GF-D8 (cell line): ENCODE measurements around the gene CCR2.
A peak's percentile ranks its signal among the peaks of the same experiment; 100 is the strongest.
"Not testable (repeated sequence)": the region's sequence is repeated elsewhere in the genome, so short reads cannot be mapped to it uniquely, and the experiment has no call there.

Experiments
- DNase-seq: peaks from one replicate; lab custom pipeline; 2025; lab: John Stamatoyannopoulos, UW

The CCR2 gene

DNA sequence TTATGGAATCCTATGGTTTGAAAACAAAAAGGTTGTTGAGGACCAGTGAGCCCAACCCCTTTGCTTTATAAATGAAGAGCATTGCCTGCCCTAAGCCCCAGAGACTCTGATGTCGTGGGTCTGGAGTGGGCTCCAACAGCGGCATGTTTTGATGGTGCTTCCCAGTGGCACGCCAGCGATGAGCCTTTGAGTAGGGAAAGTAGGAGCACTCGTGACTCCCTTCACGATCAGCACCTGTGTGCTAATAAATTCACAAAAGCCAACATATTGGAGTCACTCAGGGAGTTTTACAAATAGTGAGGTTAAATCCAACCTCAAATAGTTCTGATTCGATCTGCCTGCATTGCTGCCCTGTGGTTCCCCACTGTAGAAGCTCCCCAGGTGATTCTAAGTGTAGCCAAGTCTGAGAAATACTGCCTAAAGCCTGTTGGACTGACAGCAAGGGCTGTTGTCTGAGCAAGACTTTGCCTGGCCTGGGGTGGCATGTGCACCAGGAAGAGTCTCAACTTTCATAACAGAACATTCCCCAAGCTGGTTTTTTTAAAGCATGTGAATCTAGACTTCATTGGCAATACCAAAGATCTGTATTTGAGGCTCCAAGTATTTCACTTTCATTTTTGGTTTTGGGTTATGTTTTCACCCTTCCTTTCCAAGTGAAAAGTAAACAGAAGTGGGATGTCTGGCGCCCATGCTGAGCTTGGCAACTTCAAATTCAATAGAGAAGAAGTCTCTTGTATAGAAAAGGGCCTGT lies 26.7 kb downstream of the CCR2 start:
- DNase-seq: no peak

DNA sequence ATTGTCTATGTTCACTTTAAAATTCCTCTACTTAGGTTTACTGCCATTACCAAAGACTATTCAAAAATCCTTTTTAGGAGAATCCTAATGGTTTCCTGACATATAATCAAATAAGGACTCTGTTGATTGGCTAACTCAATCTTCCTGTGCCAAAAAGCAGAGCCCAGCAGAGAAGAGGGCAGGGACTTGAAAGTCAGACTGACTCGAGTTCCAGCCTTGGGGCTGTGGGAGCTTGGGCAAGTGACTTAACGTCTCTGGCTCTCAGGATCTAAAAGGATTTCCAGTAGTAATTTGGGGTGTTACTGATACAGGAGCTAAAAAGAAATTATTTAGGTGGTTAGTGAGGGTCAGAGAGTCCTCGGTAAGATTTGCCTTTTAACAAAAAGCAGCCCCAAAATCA lies 27.7 kb downstream of the CCR2 start:
- no peak for DNase-seq

DNA sequence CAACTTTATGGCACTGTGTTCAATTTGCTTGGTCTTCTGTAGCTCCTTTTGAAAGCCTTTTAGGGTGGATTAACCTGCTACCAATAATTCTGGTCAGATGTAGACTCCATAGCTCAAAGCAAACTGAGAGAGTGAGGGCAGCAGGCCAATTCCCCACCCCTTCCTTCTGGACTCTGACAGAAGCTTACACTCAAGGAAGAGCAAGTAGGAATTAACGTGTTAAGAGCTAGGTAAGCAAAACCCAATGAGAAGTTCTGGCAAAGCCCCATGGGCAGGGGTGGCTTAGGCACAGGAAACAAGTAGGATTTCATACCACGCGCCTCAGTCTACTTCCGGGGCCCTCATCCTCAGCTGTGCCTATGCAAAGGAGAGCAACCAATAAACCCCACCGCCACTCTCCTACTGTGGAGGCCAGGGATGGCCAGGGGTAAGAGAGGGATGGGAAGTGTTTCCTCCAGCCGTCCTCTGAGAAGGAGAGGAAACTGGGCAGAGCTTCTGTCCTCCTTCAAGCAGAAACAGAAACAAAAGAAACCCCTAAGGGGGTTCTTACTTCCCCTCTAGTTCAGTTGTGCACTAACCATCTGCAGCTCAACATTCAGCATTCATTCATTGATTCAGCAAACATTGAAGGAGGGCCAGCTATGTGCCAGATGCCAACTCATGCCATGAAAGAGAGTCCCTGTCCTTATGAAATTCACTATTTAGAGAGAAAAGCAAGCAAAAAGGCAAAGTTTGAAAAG lies 29.5 kb downstream of the CCR2 start:
- no peak for DNase-seq

DNA sequence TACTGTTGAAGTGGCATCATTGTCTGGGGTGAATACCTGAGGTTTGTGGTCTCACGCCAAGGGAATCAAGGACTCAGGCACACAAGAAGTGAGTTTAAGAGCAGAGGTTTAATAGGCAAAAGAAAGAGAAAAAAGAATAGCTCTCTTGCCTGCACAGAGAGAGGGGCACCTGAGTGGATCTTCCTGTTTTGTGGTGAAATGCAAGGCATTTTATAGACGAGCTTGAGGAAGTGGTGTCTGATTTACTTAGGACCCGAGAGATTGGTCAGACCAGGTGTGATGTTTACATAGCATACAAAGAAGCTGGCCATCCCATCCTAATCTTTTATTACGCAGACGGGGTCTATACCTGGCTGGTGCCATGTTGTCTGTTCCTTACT lies 30.0 kb downstream of the CCR2 start:
- DNase-seq: peak; percentile 59

DNA sequence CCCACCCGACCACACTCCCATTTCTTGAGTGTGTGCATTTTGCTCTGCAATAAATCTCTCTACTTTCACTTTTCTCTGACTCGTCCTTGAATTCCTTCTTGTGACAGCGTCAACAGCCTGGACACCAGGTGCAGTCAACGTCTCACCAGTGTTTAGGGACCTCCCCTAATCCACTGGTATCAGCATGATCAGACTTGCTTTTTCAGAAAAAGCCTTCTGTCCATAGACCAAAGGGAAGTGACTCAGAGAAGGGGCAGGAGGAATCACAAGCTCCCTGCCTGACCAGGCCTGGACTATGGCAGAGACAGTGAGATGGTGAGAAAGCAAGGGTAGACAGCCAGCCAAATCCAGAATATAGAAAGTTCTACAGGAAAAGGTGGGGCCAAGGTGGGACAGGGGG lies 32.3 kb downstream of the CCR2 start:
- DNase-seq: peak; percentile 49

DNA sequence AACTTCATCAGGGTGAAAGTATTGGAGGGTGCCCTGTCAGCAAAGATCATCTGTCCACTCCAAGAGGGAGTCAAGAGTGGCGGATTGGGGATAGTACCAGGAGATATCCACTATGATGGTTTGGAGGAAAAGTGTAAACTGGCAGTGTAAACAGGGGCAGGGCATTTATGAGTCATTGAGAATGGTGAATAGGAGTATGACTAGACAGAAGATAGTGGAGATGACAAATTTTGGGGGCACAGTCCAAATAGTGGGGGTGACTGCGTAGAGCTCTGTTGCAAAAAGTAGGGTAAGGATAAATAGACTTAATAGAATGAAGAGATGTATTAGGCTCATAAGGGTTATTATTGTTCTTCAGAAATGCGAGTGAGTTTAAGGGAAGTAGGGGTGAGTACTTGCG lies 34.9 kb downstream of the CCR2 start:
- DNase-seq: not testable (repeated sequence)

DNA sequence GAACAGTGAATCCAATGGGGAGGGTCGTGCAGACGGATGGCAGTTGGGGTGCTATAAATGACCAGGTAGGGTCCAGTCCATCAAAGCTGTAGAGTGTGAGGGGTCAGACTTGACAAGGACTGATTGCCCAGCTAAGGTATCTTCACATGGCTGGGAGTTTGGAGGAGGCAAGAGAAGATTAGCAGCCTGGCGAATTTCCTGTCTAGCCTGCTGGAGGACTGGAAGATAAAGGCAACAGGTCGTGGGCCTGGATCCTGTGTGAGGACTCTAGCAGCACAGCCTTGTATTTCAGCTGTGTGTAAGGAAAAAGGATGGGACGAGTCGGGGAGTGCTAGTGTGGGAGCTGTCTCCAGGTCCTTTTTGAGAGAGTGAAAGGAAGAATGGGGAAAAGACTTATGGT lies 35.4 kb downstream of the CCR2 start:
- no peak for DNase-seq

DNA sequence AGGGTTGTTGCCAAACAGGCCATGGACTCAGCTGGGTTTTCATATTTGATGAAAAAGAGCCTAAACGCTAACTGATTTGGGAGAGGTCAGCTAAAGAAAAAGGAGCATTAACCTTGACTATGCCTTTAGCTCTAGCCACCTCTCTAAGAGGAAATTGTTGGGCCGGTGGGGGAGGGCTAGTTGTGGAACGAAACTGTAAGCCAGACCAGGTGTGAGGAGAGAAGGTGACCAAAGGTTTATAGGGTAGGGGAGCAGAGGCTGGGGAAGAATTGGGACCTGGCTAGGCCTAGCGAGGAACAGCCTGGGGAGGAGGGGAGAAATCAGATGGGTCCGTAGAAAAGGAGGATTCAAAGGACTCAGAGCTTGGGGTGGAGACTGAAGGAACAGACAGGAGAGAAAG lies 37.6 kb downstream of the CCR2 start:
- DNase-seq: not testable (repeated sequence)

DNA sequence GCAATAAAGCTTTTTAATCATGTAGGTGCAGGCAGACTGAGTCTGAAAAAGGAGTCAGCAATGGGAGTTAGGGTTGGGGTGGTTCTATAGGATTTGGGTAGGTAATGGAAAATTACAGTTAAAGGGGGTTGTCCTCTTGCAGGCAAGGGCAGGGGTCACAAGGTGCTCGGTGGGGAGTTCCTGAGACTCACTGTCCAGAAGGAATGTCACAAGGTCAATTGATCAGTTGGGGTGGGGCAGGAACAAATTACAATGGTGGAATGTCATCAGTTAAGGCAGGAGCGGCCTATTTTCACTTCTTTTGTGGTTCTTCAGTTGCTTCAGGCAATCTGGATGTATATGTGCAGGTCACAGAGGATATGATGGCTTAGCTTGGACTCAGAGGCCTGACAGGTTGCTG lies 39.1 kb downstream of the CCR2 start:
- no peak for DNase-seq

DNA sequence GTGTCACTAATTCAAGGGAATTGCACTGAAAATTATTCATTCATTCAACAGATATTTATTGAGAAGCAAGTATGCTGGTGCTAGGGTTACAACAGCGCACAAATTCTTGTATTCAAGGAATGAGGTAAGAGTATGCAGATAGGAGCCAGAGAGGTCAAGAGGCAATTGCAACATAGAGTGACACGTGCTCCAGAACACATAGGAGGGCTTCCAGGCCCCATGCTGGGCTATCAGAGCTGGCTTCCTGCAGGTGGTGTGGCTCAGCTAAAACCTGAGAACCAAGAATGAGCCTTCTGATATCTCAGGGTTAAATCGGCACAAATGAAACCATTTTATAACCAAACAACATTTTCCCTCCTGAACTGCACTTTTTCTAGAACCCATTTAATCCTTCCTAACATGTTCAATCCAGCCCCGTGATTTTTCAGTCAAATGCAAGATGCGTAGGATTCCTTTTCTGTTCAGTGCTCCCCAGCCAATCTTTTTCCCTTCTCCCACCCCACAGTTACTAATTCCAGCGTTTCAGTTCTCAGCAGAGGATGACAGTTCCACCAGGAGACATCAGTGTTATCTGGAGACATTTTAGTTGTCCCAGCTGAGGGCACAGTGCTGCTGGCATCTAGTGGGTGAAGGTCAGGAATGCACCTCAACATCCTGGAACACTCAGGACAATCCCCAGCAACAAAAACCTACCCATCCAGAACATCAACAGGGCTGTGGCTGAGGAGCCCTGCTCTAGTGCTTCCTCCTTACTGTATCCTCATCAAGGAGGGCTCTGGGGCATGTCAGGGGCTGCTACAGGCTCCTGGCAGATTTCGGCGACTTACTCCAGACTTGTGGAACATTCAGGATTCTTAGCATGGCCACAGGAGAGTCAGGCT lies 39.9 kb downstream of the CCR2 start:
- DNase-seq: peak; percentile 94

DNA sequence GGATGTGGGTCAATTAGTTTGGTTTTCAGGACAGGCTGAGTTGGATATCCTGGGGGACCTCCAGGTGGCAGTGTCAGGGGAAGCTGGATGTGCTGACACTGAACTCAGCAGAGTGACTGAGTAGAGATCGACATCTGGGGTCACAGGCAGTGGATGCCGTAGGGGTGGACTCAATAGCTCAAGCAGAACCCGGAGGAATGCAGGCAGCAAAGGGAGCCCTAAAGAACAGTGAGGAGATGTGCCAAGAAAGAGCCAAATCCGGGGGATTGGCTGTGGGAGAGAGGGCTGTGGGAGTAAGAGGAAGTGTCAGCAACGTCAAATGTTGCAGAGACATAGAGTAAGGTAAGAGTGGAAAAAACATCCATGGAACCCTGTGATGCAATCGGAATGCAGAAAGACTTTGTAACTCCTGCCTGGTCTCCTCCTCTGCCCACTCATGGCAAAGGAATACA lies 41.3 kb downstream of the CCR2 start:
- peak; percentile 76 for DNase-seq

DNA sequence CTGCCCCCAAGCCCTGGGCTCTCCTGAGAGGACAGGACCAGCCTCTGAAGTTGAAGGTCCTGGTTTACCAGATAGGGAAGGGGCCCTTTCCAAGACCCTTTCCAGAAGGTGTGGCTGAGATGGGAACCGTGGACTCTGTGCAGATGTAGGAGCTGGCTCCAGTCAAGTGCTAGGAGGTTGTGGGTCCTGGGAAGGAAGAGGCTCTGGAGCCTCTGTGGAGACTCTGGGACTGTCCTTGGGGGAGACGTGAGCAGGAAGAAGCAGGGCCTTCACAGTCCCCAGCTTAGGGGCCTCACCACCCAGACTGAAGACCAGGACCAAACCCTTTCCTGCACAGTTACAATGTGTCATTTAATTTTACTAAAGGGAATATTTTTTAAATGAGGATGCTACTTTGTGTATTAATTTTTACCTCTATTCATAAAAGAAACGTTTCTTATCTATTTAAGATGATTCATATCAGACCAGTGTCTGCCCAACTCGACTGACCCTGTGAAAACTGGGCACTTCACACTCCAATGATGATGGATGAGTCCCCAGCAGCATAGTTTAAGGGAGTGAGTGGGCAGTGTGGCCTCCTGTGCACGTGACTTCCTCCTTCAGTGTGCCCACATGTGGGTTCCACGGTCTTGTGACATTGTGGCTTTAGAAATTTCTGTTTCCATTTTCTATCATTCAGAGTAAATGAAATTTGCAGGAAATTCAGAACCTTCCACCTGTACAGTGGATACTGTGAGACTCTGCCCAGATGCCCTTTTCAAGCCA lies 42.0 kb downstream of the CCR2 start:
- peak; percentile 72 for DNase-seq

DNA sequence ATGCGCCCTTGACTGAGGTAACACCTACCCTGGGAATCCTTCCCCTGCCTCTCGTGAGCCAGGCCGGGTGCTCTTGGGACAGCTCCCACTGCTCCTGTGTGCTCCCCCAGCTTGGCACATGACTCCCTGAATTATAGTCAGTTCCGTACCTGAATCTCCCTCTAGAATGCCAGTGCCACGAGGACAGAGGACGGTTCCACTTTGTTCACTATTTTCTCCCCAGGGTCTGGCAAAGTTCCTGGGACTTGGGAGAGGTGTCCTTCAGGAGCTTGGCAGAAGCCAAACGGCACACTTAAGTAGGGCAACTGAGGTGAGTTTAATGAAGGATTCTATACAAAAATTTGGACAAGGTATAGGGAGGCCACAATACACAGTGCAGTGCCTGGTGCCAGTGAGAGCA lies 43.2 kb downstream of the CCR2 start:
- no peak for DNase-seq

DNA sequence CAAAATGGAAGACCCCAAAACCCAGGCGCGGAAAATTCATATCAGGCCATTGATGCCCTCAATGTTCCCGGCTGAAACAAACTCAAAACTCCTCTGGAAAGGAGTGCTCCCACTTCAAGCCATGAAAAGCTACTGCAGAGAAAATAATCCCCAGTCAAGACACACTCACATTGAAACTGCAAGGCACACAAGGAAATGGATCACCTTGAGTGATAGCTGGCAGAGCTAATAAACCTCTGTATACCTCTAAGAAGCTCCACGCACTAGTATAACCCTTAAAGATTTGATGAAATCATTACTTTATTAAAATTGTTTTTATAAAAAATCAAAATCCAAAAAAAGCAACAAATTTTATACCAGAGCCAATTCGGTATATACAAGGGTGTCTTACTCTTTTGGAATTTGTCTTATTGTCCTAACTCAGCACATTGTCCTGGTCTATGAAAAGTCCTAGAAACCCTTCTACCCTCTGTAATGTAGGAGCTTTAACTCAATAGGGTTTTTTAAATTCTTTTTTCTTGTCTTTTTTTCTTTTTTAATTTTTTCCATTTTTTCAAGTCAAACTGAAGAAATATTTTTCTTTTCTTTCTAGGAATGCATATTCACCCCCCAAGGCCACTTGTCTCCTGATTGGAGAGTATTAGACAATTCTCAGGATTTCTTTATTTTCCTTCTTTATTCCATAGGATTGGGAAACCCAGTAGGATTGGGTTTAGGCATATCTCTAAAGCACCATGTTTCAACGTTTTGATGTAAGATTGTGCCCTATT lies 44.5 kb downstream of the CCR2 start:
- DNase-seq: no peak

DNA sequence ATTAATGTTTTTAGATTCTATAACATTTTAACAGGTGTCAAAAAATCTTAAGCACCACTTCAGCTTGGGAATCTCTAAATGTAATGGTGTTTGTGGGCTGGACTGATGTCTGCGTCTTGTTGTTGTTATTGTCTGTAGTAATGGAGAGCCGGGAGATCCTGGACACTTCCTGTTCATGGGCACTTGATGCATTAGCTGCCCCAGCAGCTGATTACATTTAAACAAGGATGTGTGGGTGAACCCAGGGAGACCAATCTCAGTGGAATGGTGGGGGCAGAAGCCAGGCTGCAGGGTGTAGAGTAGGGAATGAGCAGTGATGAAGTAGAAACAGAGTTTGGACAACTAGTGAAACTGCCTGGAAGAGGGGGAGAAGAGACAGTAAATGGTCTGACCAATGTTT lies 45.2 kb downstream of the CCR2 start:
- DNase-seq: no peak

DNA sequence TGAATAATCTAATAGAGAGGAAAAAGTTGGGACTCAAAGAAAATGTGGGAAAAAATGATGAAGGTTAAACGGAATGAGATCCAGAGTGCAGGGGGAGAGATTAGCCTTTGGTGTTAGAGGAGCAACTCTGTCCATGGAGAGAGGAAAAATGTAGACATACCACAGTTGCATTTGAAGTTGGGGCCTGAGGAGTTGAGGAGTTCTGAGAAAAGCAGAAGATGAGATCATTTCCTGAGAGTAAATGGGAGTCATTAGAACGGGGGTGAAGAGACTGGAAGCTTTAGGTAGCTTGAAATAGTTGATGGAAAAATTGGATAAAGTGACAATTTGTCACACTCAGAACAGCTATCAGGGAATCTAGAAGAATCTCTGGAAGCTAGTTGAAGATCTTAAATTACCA lies 45.6 kb downstream of the CCR2 start:
- DNase-seq: peak; percentile 23

DNA sequence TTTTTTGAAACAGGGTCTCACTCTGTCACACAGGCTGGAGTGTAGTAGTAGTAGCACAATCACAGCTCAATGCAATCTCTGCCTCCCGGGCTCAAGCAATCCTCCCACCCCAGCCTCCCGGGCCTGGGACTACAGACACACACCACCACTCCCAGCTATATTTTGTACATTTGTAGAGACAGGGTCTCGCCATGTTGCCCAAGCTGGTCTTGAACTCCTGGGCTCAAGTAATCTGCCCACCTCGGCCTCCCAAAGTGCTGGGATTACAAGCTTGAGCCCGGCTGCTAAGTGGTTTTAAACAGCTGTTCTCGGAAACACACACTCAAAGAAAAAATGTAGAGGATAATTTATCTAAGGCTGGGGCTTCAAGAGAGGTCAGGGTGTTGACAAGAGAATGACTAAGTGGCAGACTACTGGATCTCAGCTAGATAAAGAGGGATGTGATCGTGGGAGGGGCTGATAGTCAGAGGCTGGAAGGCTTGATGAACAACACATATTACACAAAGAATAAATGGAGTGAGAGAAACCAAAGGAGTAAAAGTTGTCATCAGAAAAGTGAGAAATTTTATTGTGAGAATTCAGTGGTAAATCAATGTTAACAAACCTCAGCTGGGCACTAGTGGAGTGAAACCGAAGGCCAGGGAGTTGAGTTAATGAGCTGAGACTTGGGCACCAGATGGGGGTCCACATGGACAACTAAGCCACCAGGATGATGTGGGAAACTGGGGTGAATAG lies 46.3 kb downstream of the CCR2 start:
- no peak for DNase-seq

DNA sequence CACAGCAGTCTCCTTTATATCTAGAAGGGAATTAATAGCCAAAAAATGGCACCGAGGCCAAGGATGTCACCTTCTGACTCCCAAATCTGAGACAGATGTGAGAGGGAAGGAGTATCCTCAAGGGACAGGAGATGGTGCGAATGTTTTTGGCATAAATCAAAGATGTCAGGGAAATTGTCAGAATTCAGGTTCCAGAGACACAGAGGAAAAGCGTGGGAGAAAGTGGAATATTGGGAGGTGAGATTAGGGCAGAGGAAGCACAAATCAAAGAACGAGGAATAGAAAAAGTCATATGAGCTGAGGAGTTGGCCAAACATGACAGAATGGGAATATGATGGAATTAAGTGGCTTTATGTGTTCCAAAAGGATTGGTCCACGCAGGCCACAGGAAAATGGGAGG lies 46.9 kb downstream of the CCR2 start:
- no peak for DNase-seq

DNA sequence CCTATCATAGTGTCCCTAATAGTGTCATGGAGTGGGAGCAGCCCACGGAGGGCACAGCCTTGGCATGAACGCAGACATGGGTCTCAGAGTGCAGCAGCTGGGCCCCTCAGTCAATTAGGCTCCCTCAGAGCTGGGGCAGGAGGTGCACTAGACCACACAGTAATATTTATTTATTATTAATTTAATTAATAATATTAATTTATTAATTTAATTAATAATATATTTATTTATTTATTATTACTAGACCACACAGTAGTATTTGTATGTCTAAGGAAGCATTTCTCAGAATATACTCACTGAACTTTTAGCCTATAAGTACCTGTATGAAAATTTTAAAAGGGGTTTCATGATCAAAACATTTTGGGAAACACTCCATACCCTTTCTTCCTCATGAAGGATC lies 47.7 kb downstream of the CCR2 start:
- no peak for DNase-seq

DNA sequence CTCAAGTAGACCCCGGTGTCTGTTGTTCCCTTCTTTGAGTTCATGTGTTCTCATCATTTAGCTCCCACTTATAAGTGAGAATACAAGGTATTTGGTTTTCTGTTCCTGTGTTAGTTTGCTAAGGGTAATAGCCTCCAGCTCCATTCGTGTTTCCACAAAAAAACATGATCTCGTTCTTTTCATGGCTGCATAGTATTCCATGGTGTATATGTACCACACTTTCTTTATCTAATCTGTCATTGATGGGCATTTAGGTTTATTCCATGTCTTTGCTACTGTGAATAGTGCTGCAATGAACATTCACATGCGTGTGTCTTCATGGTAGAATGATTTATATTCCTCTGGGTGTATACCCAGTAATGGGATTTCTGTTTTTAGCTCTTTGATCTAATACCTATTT lies 49.0 kb downstream of the CCR2 start:
- not testable (repeated sequence) for DNase-seq
